IMR-90 (cell line): ENCODE results near the gene TOX3. TPM values are rescaled to one million over a fixed set of nuclear protein-coding genes. Genes with fewer than 3 reads are reported as not detected.

ENCODE experiments used
- ATAC-seq: fragments of 200-7000 bp; cut with Tn5 transposase; 2 replicates; pipeline ENCODE4 v1.9.1; 2020; ENCODE audit warnings: low read depth, mild to moderate bottlenecking, moderate library complexity
- BruUV-seq: library from RNA; stranded (reverse); fragments of 400-500 nt; replicated peaks from 2 replicates; lab custom pipeline; 2021; lab: Mats Ljungman, UMichigan
- CTCF ChIA-PET: fragments of 300-600 bp; formaldehyde crosslinking; extraction: SDS; loops from one replicate; lab custom pipeline; 2021; ENCODE audit warnings: antibody characterized with exemption; lab: Yijun Ruan, JAX
- POLR2A ChIA-PET: fragments of 300-600 bp; sonication (Branson Sonifier 250); formaldehyde crosslinking; loops from one replicate; lab custom pipeline; 2022; ENCODE audit warnings: antibody characterized with exemption; ENCODE audit not compliant: unreplicated experiment; lab: Charles Lee
- DNase-seq: peaks from one replicate; pipeline ENCODE4 v3.0.0; 2013
- H2AFZ ChIP-seq: replicated peaks from 2 replicates; pipeline ENCODE3; 2013; ENCODE audit warnings: low read length, mild to moderate bottlenecking; ENCODE audit not compliant: poor library complexity
- H2AK5ac ChIP-seq: 2 replicates; pipeline ENCODE4 v1.6.1; 2013; ENCODE audit warnings: low read depth, low read length, inconsistent platforms
- H2AK9ac ChIP-seq: replicated peaks from 2 replicates; pipeline ENCODE3; 2013; ENCODE audit warnings: mild to moderate bottlenecking, low read depth, low read length, moderate library complexity; ENCODE audit not compliant: poor library complexity
- H2BK120ac ChIP-seq: 2 replicates; pipeline ENCODE4 v1.6.1; 2013; ENCODE audit warnings: low read depth, low read length, inconsistent platforms
- H2BK15ac ChIP-seq: 3 replicates; pipeline ENCODE4 v1.6.1; 2013; ENCODE audit warnings: low read depth, low read length, inconsistent platforms
- H2BK20ac ChIP-seq: 2 replicates; pipeline ENCODE4 v1.6.1; 2013; ENCODE audit warnings: low read depth, mild to moderate bottlenecking, inconsistent platforms, low read length, moderate library complexity
- H2BK5ac ChIP-seq: 2 replicates; pipeline ENCODE4 v1.6.1; 2013; ENCODE audit warnings: mild to moderate bottlenecking, low read depth, low read length, inconsistent platforms; ENCODE audit not compliant: poor library complexity, severe bottlenecking
- H3K14ac ChIP-seq: replicated peaks from 2 replicates; pipeline ENCODE4 v1.6.1; 2013; ENCODE audit warnings: low read depth, low read length, inconsistent platforms
- H3K18ac ChIP-seq: 2 replicates; pipeline ENCODE4 v1.6.1; 2013; ENCODE audit warnings: low read depth, low read length, control low read depth
- H3K23ac ChIP-seq: 2 replicates; pipeline ENCODE4 v1.6.1; 2013; ENCODE audit warnings: low read depth, low read length, inconsistent platforms
- H3K27ac ChIP-seq: 2 replicates; pipeline ENCODE4 v1.5.1; 2013; ENCODE audit warnings: mild to moderate bottlenecking, control low read depth, low read length; ENCODE audit not compliant: insufficient read depth
- H3K27me3 ChIP-seq: 2 replicates; pipeline ENCODE4 v1.6.1; 2013; ENCODE audit warnings: low read length; ENCODE audit not compliant: control insufficient read depth, insufficient read depth
- H3K36me3 ChIP-seq: 2 replicates; pipeline ENCODE4 v1.6.1; 2013; ENCODE audit warnings: low read length, mixed read lengths; ENCODE audit not compliant: control insufficient read depth, insufficient read depth
- H3K4ac ChIP-seq: 2 replicates; pipeline ENCODE4 v1.6.1; 2013; ENCODE audit warnings: low read depth, low read length, inconsistent platforms
- H3K4me1 ChIP-seq: 2 replicates; pipeline ENCODE4 v1.6.1; 2013; ENCODE audit warnings: low read length, mixed read lengths; ENCODE audit not compliant: control insufficient read depth, insufficient read depth
- H3K4me2 ChIP-seq: 2 replicates; pipeline ENCODE4 v1.6.1; 2013; ENCODE audit warnings: low read depth, mild to moderate bottlenecking, control low read depth, low read length, moderate library complexity
- H3K4me3 ChIP-seq: 2 replicates; pipeline ENCODE4 v1.5.1; 2013; ENCODE audit warnings: low read depth, mild to moderate bottlenecking, control low read depth, low read length, moderate library complexity; ENCODE audit not compliant: insufficient read depth
- H3K56ac ChIP-seq: 2 replicates; pipeline ENCODE4 v1.6.1; 2013; ENCODE audit warnings: low read length, inconsistent platforms; ENCODE audit not compliant: insufficient read depth; ENCODE audit errors: extremely low read depth
- H3K79me1 ChIP-seq, 2 experiments: 2 replicates each; pipeline ENCODE4 v1.6.1; 2013; ENCODE audit warnings: low read length in 2 of 2, inconsistent platforms in 1 of 2, low read depth in 1 of 2
- H3K9ac ChIP-seq: 2 replicates; pipeline ENCODE4 v1.6.1; 2013; ENCODE audit warnings: low read depth, low read length, control low read depth
- H3K9me1 ChIP-seq: 2 replicates; pipeline ENCODE4 v1.6.1; 2013; ENCODE audit warnings: low read length, inconsistent platforms; ENCODE audit not compliant: insufficient read depth
- H3K9me3 ChIP-seq: 2 replicates; pipeline ENCODE4 v1.6.1; 2013; ENCODE audit warnings: low read length; ENCODE audit not compliant: control insufficient read depth, insufficient read depth
- H4K20me1 ChIP-seq: 2 replicates; pipeline ENCODE4 v1.6.1; 2013; ENCODE audit warnings: low read length, inconsistent platforms; ENCODE audit not compliant: insufficient read depth
- H4K5ac ChIP-seq: 2 replicates; pipeline ENCODE4 v1.6.1; 2013; ENCODE audit warnings: mild to moderate bottlenecking, low read depth, low read length, control low read depth
- H4K8ac ChIP-seq, 2 experiments: 2 replicates each; pipeline ENCODE4 v1.6.1; 2013; ENCODE audit warnings: low read depth in 2 of 2, low read length in 2 of 2, control low read depth in 1 of 2, inconsistent platforms in 1 of 2
- H4K91ac ChIP-seq: 2 replicates; pipeline ENCODE4 v1.6.1; 2013; ENCODE audit warnings: low read depth, low read length, inconsistent platforms; ENCODE audit not compliant: insufficient read depth
- CEBPB ChIP-seq: IDR thresholded peaks from 2 replicates; pipeline ENCODE4 v1.6.1; 2012; ENCODE audit warnings: low read depth, low read length, improper control_type of control experiment
- FOS ChIP-seq: fragments of 150-350 bp; IDR thresholded peaks from 2 replicates; pipeline ENCODE4 v1.6.1; 2016; ENCODE audit warnings: low read depth, low read length
- MAFK ChIP-seq: IDR thresholded peaks from 2 replicates; pipeline ENCODE4 v1.6.1; 2012; ENCODE audit warnings: low read depth, low read length, improper control_type of control experiment
- MAZ ChIP-seq: IDR thresholded peaks from 2 replicates; pipeline ENCODE4 v1.6.1; 2012; ENCODE audit warnings: low read depth, mild to moderate bottlenecking, low read length, improper control_type of control experiment, moderate library complexity, borderline replicate concordance
- NFE2L2 ChIP-seq: fragments of 150-350 bp; IDR thresholded peaks from 2 replicates; pipeline ENCODE4 v1.6.1; 2016; ENCODE audit warnings: low read depth, mild to moderate bottlenecking, low read length
- POLR2A ChIP-seq: IDR thresholded peaks from 2 replicates; pipeline ENCODE4 v1.6.1; 2012; ENCODE audit warnings: mild to moderate bottlenecking, low read depth, low read length
- RAD21 ChIP-seq: IDR thresholded peaks from 2 replicates; pipeline ENCODE4 v1.6.1; 2012; ENCODE audit warnings: low read length, improper control_type of control experiment
- RFX5 ChIP-seq: IDR thresholded peaks from 2 replicates; pipeline ENCODE4 v1.8.0; 2012; ENCODE audit warnings: low read depth, mild to moderate bottlenecking, low read length, moderate library complexity
- SMC3 ChIP-seq: fragments of 150-350 bp; IDR thresholded peaks from 2 replicates; pipeline ENCODE4 v1.6.1; 2016; ENCODE audit warnings: low read depth, mild to moderate bottlenecking, antibody characterized with exemption, low read length, moderate library complexity
- WGBS, 2 experiments: methylation state at CpG; one replicate each; pipeline versions ENCODE4 v1.1.5 to v1.1.7; 2013; ENCODE audit warnings: missing lambda C conversion rate in 2 of 2; ENCODE audit not compliant: insufficient read length in 1 of 2; ENCODE audit errors: extremely low coverage in 2 of 2; 5-methylcytosine and 5-hydroxymethylcytosine counted together
- dilution Hi-C: fragments of 300-500 bp; cut with HindIII; formaldehyde crosslinking; loops from one replicate; pipeline ENCODE4 v1.14.3; 2018; ENCODE audit warnings: low sequenced_read_pairs; ENCODE audit not compliant: unreplicated experiment
- in situ Hi-C: fragments of 300-500 bp; cut with MboI; formaldehyde crosslinking; loops from 3 replicates; pipeline ENCODE4 v1.14.3; 2019; ENCODE audit warnings: low sequenced_read_pairs, inconsistent platforms, mixed read lengths
- intact Hi-C: fragments of 100-400 bp; cut with micrococcal nuclease; formaldehyde crosslinking; loops from 2 replicates; pipeline ENCODE4 v1.10.0; 2022
- polyA plus RNA-seq, 3 experiments: library from polyadenylated mRNA; depleted of rRNA; stranded (reverse); fragments of >200 nt; gene quantifications; 2 replicates each; pipeline ENCODE4 v1.2.3, GENCODE V29; 2012; ENCODE audit warnings: low replicate concordance in 1 of 3
- total RNA-seq: library from RNA; depleted of rRNA; stranded (reverse); fragments of >200 nt; gene quantifications from 2 replicates; pipeline ENCODE4 v1.2.3, GENCODE V29; 2012

The TOX3 gene
- total and polyA plus RNA-seq, 2 of the 4 experiments (the other 2 are of a cell fraction): not detected

DNA sequence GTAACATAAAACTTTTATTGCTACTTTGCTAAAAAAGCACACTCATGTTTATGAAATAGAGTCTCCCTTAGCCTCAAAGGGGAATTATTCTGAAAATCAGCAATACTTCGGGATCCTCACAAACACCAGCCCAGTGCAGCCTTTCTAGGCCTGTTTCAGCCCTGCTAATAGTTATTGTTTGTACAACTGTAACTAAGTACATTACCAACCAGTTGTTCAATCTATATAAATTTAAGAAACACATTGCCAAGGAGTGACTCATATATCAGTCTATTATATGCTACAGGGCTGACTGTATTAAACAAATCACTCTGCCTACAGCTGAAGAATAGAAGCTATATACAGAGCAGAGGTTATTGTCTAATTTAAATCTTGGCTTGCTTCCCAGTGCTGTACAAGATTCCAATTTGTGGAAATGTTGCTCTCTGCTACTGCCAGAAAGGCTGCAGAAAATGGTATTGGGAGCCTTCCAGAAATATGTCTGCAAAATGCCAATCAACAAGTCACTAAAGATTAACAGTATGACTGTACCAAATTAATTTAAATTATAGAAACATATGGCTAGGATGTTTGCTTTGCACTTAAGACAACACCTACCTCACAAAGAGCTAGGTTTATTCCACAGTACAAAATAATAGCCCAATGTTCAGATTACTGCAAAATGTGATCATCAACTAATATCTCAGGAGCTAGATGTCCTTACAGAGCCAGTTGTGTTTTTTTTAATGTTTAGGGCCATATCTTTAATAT is 49.7 kb downstream of the TOX3 start:
- no peaks in the 10 kb centered on the region for H3K36me3 ChIP-seq
- no CpG with 5 or more reads among the region's 1 CpG for WGBS, 2 experiments
- ATAC-seq (no peak), DNase-seq (no peak)
- no peak overlapping the region for H3K14ac ChIP-seq
- H2AFZ ChIP-seq: no peak overlapping the region
- H3K23ac ChIP-seq: no peak overlapping the region
- ChIA-PET POLR2A (no interaction called here), CTCF (no interaction called here)
- no peak overlapping the region for H3K27ac ChIP-seq
- BruUV-seq: no TSS peak
- H4K5ac ChIP-seq: no peak overlapping the region
- no peak overlapping the region for H2BK15ac ChIP-seq
- H4K20me1 ChIP-seq: no peaks in the 10 kb centered on the region
- no peak overlapping the region for H4K8ac ChIP-seq
- no peaks in the 10 kb centered on the region for H3K9me1 ChIP-seq
- H3K4me3 ChIP-seq: no peak overlapping the region
- H3K9me3 ChIP-seq: peaks cover 3% of the 10 kb centered on the region; the same call in 1 of the 2 replicates
- H3K4me2 ChIP-seq: no peak overlapping the region
- H3K9ac ChIP-seq: no peak overlapping the region
- intact Hi-C loops: no loop called here
- H2BK5ac ChIP-seq: no peak overlapping the region
- H2BK20ac ChIP-seq: no peak overlapping the region
- no peak for TF ChIP-seq RAD21
- no peak for TF ChIP-seq NFE2L2
- no peak for TF ChIP-seq MAZ
- no peak for TF ChIP-seq FOS
- no peak for TF ChIP-seq MAFK
- TF ChIP-seq CEBPB: no peak
- TF ChIP-seq SMC3: no peak
- no peak for TF ChIP-seq POLR2A
- no peak for TF ChIP-seq RFX5
- in situ Hi-C loops: no loop called here
- no peaks in the 10 kb centered on the region for H3K79me1 ChIP-seq
- H3K4me1 ChIP-seq: no peaks in the 10 kb centered on the region
- H2BK120ac ChIP-seq: no peak overlapping the region
- H3K18ac ChIP-seq: no peak overlapping the region
- no peak overlapping the region for H3K56ac ChIP-seq
- no peak overlapping the region for H2AK9ac ChIP-seq
- H2AK5ac ChIP-seq: no peak overlapping the region
- H3K27me3 ChIP-seq: no peaks in the 10 kb centered on the region
- dilution Hi-C loops: no loop called here
- H3K4ac ChIP-seq: no peak overlapping the region
- no peak overlapping the region for H4K91ac ChIP-seq
